GM21360 (cell line): ENCODE results near the gene PLEKHA8.

ENCODE experiments used
- ATAC-seq: cut with Tn5 transposase; IDR thresholded peaks from one replicate; pipeline ENCODE4 v1.9.1; 2021; ENCODE audit warnings: mild to moderate bottlenecking, moderate library complexity; ENCODE audit not compliant: unreplicated experiment

PLEKHA8 gene

DNA sequence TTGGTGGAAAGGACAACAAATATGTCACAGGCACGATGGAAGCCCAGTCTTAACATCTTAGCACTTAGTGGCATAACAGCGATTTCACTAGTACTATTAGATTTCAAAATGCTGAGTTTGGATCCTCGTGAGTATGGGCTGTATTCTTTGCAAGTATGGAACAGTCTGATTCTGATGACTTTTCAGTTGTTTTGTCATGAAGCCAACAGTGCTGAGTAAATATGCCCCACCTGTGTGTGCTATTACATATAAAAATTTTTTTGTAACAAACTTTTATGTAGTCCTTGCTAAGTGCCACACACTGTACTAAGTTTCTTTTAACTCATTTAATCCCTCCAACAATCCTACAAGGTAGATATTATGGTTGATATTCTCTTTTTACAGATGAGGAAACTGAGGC, 137.4 kb downstream of the PLEKHA8 start:
- ATAC-seq = no peak

DNA sequence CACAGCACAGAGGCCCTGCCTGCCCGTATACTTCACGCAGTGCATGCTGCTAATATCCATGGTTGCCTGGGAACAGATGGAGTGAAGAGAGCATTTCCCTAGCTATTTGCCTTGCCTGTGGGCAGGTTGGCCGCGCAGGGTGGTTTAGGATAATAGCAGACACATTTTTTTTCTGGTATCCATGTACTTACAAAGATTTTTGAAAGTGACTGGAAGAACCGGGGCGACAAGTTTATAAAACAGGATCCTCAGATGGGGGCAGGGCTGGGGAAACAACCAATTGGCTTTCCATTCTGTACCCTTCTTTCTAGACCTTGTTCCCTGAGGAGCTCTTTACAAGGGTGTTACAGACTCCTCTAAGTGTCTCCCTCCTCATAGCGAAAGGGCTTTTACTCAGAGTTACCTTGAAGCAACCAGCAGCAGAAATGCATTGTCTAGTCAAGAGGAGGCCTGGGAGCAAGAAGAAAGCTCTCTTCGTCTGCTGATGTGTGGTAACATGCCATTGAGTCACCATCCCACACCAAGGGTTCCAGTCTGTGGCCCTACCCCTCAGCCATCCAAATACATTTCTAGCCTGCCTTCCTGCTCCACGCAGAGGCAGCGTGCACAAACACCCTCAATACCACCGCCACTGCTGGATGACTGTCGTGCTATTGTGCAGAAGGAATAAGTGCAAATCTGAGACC, 138.1 kb downstream of the PLEKHA8 start:
- ATAC-seq = no peak

DNA sequence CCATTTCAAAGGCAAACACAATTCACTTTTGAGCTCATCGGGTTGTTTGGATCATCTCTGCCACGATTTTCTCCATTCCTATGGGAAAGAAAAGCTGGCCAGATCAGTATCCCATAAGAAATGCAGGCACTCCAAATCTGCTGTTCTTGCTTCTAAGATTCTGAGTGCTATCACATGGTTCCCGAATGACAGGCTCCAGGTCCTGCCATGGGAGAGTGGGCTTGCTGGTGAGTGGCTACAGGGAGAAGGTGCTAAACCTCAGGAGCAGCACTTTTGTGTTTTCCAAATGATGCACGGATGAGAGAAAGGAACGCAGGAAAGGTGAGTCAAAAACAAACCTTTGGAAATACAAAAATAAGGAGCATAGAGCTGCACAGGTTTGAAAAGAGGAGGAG, 138.6 kb downstream of the PLEKHA8 start:
- no peak for ATAC-seq

DNA sequence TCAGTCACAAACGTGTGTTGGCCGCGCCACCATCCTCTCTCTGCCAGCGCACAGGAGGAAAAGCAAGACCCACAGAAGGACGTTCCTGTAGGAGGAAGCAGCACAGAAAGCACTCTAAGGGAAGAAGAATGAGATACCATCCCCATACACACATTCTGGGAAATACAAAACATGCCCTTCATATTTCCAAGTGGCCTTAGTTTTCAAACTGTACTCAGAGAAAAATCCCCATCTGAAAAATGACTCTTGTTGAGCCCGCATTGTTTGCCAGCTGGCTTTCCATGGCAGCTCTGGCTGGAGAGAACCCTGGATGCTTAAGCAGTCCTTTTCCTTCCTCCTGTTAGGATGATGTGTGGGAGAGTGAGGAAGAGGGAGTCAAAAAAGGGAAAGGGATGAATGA, 139.7 kb downstream of the PLEKHA8 start:
- ATAC-seq = no peak

DNA sequence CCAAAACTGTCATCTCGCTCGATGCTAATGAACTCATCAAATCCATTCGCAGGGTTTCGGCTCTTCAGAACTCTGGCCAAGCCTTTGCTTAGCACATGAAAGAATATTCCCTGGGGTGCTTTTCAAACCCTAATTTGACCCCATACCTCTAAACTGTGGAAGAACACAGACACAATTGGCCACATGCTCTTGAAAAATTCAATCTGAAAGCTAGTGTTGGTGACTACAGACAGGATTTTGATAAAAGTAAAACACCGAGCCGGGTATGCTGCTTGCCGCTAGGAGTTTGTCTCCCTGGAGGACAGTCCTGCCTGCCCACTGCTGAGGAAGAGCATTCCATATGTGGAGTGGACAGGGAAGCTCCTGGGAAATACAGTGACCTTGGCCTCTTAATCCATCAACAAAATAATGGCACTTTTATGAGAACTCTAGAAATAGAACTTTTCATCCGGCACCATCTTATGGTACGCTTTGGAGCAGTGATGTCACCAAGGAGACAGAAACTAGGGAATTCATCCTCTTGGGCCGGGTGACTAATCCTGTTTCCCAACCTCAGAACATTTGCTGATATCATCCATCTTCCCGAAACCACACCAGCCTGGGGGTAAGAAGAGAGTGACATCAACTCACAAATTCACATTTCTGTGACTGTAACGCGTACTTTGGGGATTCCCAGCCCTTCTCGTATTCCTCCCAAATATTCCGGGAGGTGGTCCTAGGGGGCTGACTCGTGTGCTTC, 140.8 kb downstream of the PLEKHA8 start:
- ATAC-seq = no peak

DNA sequence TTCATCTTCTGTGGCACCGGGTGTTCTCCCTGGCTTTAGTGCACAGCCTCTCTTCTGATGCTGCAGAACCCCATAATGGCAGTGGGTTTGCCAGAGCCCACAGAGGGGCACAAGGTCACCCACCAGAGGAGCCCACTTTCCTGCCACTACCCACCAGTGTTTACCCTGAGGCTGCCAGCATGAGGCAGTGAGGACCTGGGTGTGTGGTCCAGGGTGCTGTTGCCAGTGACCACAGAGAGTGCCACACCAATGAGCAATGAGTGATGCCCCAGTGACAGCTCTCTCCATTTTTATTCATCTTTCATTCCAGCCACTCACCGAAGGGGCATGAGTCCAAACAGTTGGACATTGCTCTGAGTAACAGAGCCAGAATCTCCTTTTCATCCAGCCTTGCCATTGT, 141.4 kb downstream of the PLEKHA8 start:
- ATAC-seq = no peak

DNA sequence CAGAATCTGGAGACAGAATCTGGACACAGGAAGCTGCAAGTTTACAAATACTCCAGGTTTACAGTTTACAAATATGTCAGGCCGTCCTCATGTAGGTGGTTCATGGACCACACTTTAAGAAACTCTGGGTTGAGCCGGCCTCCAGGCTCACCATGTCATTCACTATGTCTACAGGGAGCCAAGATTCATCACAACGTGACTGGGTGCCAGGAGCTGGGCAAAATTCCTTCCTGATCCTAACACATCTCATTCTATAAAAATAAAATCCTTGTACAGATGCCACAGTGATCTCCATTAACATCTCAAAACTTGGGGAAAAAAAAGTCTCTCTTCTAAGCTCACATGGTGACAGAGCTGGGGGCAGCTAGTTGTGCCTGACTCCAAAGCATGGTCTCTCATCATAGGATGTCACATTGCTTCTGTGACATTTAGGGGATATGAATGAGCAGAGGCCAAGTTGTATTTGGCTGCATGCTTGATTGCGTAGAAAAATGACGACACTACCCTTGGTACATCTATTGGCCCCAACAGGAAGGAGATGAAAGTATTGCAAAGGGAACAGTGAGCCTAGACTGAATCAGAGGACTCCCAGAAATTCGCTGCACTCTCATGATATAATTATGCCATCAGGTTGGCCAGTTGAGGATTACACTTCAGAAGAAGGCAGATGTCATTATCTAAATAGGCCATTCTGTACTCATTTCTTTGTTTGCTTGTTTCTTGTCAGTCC, 142.4 kb downstream of the PLEKHA8 start:
- no peak for ATAC-seq

DNA sequence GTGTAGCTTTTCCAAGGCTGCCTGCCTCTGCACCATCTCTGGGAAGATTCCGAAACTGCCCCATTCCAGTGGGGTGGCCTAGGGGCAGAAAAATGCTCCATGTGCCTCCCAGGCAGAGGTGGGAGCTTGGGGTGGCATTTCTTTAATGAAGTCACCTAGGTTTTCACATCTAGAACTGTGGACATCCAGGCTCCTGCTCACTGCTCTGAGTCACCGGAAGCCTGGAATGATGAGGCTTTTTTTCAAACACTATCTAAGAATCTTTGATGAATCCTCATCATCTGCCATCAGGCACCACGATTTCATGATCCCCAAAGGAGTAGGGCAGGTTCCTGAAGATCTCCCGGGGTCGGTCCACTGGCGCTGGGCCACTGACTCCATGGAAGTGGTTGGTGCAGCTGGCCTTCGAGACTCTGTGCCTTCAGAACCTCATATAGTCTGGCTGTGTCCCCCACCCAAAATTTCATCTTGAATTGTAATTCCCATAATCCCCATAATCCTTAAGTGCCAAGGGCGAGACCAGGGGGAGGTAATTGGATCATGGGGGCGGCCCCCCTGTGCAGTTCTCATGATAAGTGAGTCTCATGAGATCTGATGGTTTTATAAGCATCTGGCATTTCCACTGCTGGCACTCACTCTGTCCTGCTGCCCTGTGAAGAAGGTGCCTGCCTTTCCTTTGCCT, 143.7 kb downstream of the PLEKHA8 start:
- ATAC-seq = no peak

DNA sequence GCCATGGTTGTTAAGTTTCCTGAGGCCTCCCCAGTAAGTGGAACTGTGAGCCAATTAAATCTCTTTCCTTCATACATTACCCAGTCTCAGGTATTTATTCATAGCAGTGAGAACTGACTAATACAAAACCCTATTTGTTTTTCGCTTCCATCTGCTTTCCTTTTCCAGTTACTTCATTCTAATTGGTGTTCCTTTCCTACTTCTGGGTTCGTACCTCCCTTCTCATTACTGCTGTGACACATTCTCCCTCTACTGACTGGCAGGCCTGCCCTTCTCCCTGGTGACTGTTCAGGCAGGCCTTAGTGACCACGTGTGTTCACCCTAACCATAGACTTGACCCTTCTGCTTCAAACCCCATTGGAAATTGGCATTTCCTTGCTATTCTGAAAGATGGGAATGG, 144.2 kb downstream of the PLEKHA8 start:
- no peak for ATAC-seq

DNA sequence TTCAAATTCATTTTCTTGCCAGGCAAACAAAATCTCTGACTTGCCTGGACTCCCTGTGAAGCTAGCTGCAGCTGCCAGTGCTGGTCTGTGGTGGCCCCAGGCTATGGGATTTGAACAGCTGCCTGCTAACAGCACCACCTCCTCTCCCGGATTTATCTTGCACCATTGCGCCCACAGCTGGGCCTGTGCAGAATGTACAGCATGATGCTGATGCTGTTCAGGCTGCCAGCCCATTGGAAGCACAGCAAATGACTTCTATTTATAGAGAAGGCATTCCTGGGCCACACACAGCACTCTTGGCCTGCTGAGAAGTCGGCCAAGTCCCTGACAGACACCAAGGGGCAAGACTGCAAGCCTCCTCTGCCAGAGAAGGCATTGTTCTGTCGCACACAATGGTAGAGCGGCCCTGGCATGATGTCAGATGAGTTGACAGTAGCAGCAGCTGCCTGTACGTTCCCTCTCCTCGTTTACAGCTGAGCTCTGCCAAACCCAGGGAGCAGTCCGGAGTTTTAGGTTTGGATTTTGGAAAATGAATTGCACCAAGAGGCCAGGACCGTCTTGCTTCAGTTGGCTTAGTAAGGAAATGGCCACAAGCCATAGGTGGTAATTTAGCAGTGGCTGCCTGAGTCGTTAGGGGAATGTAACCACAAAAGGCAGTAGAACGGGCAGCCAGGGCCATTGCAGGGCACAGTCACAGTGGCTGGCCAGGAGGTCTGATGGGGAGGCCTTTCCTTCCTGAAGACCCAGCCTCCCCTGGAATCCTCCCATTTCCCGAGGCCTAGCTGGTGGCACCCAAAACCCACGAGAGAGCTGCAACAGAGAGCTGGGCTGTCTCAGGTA, 145.1 kb downstream of the PLEKHA8 start:
- ATAC-seq = no peak

DNA sequence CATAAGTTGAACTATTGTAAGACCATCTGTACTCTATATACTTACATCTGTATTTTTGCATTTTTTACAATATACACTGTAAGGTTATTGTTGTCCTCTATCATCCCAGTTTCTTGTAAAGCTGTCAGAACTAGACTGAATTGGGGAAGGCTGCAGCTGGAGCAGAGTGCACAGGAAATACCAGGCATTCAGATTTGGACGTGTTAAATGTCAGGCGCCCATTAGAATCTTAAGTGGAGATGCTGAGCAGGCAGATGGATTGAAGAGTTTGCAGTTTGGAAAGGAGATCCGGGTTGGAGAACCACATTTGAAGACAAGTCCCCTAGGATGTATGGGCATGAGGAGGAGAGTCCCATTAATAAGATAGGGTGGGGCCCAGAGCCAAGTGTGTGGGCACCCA, 147.0 kb downstream of the PLEKHA8 start:
- no peak for ATAC-seq

DNA sequence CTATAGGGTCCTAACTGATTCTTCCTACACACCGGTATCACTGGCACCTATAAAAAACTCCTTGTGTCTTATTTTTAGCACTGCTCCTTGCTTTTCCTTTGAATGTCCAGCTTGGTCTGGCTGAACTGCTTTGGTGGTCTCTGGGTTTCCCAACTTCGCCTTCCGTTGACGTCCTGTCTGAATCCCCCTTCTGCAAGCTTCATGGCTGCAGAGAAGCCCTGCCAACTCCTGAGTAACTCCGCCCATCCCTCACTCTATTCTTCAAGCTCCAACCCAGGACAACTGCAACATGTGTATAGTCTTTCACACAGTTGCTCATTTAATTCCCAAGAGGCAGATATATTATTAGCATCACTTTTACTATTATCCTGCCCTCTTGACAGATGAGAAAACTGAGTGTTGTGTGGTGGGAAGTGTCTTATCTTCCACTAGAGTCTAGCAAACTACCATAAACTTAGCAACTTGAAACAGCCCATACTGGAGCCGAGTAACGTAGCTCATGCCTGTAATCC, 147.5 kb downstream of the PLEKHA8 start:
- no peak for ATAC-seq

DNA sequence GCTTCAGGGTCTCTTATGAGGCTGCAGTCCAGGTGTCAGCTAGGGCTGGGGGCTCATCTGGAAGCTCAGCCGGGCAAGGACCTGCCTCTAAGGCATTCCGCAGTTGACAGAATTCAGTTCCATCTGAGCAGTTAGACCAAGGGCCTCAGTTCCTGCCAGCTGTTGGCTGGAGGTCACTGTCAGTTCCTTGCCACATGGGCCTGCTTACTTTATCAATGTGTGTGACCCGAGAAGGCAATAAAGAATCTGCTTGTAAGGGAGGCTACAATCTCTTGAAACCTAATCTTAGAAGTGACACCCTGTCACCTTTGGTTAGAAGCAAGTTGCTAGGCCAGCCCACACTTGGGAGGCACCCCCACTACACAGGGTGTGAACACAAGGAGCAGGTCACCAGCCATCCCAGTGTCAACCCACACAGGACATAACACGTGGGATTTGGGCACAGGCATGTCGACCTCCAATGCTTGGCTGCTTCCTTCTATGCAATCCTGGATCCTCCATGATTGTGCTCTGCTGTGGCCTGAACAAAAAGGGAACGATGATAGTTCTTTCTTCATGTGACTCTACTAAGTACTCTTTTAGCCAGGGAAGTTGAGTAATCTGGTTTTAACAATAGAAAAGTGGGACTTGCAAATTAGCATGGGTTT, 148.4 kb downstream of the PLEKHA8 start:
- no peak for ATAC-seq

DNA sequence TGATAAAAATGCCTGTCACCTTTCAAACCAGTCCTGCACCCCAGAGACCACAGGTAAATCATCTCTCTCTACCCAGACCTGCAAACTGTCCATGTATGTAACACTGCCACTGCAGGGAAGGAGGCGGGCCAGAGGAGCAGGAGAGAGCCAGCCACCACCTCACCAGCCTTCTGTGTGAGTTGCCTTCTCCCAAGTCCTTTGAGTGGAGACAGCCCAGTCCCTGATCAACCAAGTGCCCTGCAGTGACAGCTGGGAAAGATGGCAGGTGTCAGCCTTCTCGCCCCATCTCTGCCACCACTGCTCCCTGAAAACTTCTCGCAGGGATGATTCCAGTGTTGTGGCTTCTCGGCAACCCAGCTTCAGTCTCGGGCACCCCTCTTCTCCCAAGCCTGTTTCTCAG, 149.0 kb downstream of the PLEKHA8 start:
- ATAC-seq = no peak

DNA sequence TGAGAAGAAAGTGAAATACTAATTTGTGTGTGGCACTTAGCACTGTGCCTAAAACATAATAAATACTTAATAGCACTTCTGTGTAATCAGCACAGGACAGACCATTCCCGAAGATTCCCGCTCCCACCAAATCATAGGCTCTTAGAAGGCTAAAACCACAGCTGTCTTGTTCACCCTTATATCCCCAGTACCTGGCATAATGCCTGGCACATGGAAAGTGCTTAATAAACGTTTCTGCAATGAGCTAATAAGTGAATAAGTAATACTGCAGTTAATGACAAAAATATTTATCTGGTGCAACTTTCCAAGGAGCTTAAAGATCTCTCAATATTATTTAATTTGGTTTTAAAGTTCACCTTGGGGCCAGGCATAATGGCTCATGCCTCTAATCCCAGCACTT, 149.8 kb downstream of the PLEKHA8 start:
- ATAC-seq = no peak

DNA sequence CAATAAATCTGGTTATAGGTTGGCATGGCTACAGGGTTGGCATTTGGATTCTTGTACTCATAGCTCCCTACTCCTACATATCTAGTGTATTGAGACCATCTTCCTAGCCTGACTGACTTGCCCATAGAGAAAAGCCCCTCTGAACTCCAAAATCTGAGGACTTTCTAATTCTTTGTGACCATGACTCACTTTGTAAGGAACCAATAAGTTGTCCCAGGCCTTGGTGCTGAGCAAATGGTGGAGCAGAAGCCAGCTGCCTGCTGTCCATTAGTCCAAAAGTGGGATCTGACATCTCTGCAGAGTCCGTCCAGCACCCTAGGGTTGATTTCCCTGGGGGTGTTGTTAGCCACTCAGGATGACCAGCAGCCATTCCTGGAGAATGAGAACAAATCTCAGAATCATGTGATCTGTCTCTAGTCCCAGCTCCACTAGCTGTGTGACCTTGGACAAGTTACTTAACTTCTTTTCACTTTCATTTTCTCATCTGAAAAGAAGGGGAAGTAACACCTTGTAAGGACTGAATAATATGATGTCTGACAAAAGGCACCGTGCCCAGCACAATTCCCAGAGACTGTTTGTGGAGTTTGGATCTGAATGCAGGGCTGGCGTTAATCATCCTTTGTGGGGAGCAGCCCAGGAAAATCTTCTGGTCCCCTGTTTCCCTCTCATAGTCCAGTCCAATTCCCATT, 150.7 kb downstream of the PLEKHA8 start:
- ATAC-seq = peak; percentile 92
